ENCODE results near the gene ENDOV.

Gene ENDOV

DNA sequence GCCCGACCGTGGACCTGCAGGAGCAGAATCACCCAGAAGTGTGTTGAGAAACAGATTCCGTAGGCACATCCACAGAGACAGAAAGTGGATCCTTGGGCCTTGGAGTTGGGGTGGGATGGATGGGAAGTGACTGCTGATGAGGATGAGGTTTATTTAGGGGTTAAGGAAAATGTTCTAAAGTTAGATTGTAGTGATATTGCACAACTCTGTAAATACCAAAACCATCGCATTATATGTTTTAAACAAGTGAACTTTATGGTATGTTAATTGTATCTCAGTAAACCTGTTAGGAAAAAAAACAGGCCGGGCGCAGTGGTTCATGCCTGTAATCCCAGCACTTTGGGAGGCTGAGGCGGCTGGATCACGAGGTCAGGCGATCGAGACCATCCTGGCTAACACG, 3.6 kb downstream of the ENDOV start:
- DNase-seq = no peak

GRCh38 chr17:80419255-80419654, 4.3 kb downstream of the ENDOV start:
- no peak for DNase-seq

DNA sequence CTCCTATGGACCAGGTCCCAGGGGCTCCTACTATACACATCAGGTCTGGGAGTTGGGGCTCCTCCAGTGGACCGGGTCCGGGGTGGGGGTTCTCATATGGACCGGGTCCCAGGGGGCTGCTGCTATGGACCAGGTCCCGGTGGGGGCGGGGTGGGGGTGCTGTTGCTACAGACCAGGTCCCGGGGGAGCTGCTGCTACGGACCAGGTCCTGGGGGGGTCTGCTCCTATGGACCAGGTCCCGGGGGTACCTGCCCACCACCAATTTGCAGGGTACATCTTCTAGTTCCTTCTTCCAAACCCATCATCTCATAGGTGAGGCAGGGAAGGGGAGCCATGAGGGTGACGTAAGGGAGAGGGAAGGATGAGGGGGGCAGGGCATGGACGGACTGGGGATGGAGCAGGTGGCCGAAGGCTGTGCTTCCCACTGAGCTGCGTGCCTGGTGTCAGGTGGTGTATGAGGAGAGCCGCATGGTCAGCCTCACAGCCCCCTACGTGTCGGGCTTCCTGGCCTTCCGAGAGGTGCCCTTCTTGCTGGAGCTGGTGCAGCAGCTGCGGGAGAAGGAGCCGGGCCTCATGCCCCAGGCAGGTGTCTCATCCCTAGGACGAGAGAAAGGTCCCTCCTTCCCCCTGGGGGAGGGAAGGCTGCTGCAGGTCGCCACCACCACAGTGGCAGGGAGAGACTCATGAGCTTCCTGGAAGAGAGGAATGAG, 6.6 kb downstream of the ENDOV start:
- DNase-seq = no peak

DNA sequence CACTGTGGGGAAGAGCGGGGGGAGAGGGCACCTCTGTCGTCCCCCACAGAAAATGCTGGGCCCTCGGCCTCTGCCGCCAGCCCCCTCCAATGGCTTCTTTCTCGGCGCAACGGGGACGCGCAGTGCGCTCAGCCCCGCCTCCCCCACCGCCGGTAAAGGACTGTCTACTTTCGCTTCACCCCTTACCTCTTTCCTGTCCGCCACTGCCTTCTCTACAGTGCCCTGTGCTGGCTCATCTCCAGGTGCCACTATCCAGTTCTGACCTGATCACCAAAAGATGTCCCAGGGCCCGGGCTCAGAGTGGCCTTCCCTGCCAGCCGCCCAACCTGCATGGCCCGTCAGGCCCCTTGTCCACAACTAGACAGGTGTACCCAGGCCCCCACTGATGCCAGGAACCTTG, 7.3 kb downstream of the ENDOV start:
- no peak for DNase-seq

- DNase-seq = no peak
Observed at GRCh38 chr17:80422981-80423380, 8.0 kb downstream of the ENDOV start.

DNA sequence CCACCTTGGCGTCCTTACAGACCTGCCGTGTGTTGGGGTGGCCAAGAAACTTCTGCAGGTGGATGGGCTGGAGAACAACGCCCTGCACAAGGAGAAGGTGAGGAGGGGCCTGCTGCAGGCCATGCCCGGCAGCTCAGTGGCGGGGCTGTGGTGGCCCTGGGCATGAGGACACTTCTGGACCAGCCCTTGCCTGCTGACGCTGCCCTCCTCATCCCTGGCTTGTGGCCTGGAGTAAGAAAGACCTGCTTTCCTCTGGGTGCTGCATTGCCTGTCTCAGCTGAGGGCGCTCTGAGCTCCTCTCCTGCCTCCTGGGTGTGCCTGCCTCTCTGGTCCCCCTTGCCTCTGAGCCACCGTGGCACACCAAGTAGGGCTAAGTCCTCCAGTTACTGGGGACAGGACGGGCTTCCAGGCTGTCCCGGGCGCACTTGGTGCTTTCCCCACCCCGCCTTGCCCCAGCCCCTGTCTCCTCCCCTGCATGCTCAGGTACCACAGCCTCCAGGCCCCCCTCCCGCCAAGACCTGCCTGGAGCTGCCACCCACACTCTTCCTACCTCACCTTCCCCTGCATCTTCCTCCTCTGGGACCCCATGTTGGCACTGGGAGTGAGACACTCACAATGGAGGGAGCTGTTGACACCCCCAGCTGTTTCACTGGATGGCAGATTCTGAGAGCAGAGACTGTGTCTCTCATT, 8.7 kb downstream of the ENDOV start:
- DNase-seq = no peak

GRCh38 chr17:80424261-80424660, 9.3 kb downstream of the ENDOV start:
- DNase-seq = no peak

- no peak for DNase-seq
Observed at GRCh38 chr17:80424878-80425765, 10.2 kb downstream of the ENDOV start.

DNA sequence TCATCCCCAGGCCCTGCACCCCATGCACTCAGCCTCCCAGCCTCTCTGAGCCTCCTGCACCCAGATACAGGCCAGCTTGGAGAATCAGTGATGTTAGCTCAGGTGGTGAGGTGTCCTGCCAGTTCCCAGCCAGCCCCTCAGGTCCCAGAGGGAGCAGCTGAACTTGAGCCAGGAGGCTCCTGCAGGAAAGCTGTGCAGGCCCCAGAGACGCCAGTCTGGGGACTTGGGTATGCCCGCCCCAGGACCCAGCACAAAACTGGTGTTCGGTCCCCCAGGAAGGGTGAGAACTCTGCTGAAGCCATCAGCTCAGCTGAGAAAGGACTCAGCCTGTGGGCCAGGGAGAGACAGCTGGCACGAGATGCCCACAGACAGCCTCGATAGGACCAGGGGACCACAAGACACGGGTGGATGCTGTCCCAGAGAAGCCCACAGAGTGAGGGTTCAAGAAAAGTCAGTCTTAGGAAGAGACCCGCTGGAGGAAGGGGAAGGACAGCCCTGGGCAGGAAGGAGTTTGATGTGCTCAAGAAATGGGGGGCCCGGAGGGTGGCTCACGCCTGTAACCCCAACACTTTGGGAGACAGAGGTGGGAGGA, 11.0 kb downstream of the ENDOV start:
- no peak for DNase-seq

- peak; percentile 89 for DNase-seq
Observed at GRCh38 chr17:80426671-80427326, 11.8 kb downstream of the ENDOV start.

GRCh38 chr17:80427366-80428282, 12.7 kb downstream of the ENDOV start:
- DNase-seq = no peak

- DNase-seq = no peak
Observed at GRCh38 chr17:80428363-80428762, 13.4 kb downstream of the ENDOV start.

- DNase-seq = no peak
Observed at GRCh38 chr17:80428796-80429195, 13.8 kb downstream of the ENDOV start.

DNA sequence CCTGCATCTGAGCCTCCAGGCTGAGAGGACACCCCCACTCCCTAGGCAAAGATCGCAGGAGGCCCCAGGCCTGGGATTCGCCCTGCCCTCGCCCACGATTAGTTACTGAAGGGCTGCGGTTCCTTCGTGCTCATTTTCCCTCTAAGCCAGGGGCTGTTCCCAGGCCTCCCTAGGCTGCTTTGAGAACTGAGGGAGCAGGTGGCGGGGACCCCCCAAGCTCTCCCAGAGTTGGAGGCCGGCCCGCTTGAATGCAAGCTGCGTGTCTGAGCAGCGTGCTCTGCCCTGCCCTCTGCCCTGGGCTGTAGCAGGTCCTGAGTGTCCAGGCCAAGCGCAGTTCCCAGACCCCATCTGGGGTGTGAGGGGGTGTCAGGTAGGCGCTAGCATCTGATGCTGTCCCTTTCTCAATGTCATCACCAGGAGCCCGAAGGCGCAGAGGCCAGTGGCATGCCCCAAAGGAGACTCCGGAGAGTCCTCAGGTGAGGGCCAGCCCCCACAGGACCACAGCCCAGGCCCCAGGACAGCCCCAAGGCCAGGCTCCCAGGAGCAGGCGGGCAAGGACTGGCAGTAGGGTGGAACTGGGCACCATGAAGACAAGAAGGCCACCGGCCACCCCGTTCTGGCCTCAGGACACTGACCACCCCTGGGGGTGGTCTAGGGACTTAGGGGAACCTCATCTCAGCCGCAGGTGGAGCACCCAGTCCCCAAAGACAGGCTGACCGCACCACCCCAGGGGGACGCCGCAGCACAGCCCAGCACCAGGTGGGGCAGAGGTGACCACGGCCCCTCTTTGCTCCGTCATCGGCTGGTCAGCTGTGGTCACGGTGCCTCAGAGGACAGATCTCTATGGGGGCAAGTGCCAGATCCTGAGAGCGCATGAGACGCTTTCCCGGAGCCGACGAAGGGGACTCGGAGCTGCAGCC, 14.6 kb downstream of the ENDOV start:
- no peak for DNase-seq

GRCh38 chr17:80430446-80431245, 15.7 kb downstream of the ENDOV start:
- no peak for DNase-seq

DNA sequence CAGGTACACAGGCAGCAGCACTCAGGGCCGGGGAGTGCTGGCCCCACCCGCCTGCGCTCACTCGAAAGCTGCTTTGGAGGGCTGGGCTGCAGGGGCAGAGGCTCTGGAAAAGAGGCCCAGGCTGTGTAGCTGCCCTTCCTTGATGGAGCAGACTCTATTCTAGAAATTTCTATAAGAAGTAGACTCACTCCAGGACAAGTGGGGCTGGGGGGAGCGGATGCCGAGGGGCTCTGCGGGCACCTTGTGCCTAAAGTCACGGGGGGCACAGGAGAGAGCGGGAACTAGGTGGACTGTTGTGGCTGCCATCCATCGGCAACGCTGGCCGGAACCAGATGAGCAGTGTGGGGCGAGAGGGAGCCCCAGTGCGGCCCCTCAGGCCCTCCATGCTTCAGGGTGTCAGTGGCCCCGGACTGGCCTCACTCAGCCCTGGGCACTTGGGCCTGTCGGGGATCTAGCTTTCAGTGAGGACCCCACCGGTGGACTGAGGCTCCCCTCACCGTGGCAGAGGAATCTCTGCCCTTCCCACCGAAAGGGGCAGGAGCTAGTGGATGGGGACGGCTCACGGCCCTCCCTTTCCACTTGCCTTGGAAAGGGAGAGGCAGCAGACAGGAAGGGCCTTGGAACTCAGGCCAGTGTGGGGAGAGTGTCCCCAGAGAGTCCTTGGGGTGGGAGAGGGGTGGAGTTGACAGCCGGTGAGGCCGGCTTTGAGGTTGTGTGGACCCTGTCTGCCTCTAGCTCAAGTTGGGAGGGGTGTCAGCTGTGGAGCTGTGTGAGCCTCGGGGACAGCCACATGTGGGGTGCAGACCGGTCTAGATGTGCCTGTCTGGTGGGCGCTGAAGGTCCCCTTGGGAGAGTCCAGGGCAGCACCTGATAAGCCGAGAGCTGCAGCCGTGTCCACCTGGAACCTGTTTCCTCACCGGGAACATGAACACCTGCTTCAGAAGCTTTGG, 16.6 kb downstream of the ENDOV start:
- no peak for DNase-seq

- no peak for DNase-seq
Observed at GRCh38 chr17:80432350-80432955, 17.5 kb downstream of the ENDOV start.
